CD4-positive, alpha-beta T cell treated with Interferon alpha-2 for 1 hour (primary cell): Measurements from ENCODE around the gene SOCS3.

Source experiments
- DNase-seq, 2 donors: peaks; one replicate each; pipeline ENCODE4 v3.0.0-alpha.2; 2020 to 2022

The SOCS3 gene

GRCh38 chr17:78359997-78360370 is at the start of gene SOCS3:
Gene SOCS3 (minus strand): TSS chr17:78360077. CDS start chr17:78359095, 982 bp downstream.
- peak; percentile 98 to 99 for DNase-seq

GRCh38 chr17:78409191-78409928 is 49.5 kb upstream of the SOCS3 start:
- no peak for DNase-seq

GRCh38 chr17:78408476-78409050 is 48.7 kb upstream of the SOCS3 start:
- DNase-seq: no peak

GRCh38 chr17:78407387-78408000 is 47.6 kb upstream of the SOCS3 start:
- no peak for DNase-seq

- DNase-seq: no peak
Observed at GRCh38 chr17:78406920-78407319, 47.0 kb upstream of the SOCS3 start.

GRCh38 chr17:78406396-78406795 is 46.5 kb upstream of the SOCS3 start:
- DNase-seq: no peak

- no peak for DNase-seq
Observed at GRCh38 chr17:78403822-78404221, 43.9 kb upstream of the SOCS3 start.

- no peak for DNase-seq
Observed at GRCh38 chr17:78401891-78402290, 42.0 kb upstream of the SOCS3 start.

GRCh38 chr17:78401246-78401645 is 41.4 kb upstream of the SOCS3 start:
- no peak for DNase-seq

- DNase-seq: no peak
Observed at GRCh38 chr17:78400581-78401240, 40.8 kb upstream of the SOCS3 start.

GRCh38 chr17:78399693-78400144 is 39.8 kb upstream of the SOCS3 start:
- no peak for DNase-seq

GRCh38 chr17:78399028-78399692 is 39.3 kb upstream of the SOCS3 start:
- no peak for DNase-seq

- DNase-seq: no peak
Observed at GRCh38 chr17:78398390-78398789, 38.5 kb upstream of the SOCS3 start.

GRCh38 chr17:78397681-78398101 is 37.8 kb upstream of the SOCS3 start:
- no peak for DNase-seq

- no peak for DNase-seq
Observed at GRCh38 chr17:78396441-78397337, 36.8 kb upstream of the SOCS3 start.

- DNase-seq: no peak
Observed at GRCh38 chr17:78395155-78395554, 35.3 kb upstream of the SOCS3 start.

GRCh38 chr17:78394209-78394608 is 34.3 kb upstream of the SOCS3 start:
- DNase-seq: no peak

GRCh38 chr17:78393575-78393974 is 33.7 kb upstream of the SOCS3 start:
- DNase-seq: no peak

- DNase-seq: no peak
Observed at GRCh38 chr17:78392295-78392694, 32.4 kb upstream of the SOCS3 start.

- no peak for DNase-seq
Observed at GRCh38 chr17:78391843-78392242, 32.0 kb upstream of the SOCS3 start.

- DNase-seq: no peak
Observed at GRCh38 chr17:78391051-78391431, 31.2 kb upstream of the SOCS3 start.
